HG03095 (cell line): ENCODE data around the gene EXOSC2.
A peak's percentile ranks its signal among the peaks of the same experiment; 100 is the strongest.

Experiments used
- ATAC-seq: cut with Tn5 transposase; IDR thresholded peaks from one replicate; pipeline ENCODE4 v1.9.1; 2021; ENCODE audit warnings: moderate library complexity; ENCODE audit not compliant: unreplicated experiment

Gene EXOSC2

DNA sequence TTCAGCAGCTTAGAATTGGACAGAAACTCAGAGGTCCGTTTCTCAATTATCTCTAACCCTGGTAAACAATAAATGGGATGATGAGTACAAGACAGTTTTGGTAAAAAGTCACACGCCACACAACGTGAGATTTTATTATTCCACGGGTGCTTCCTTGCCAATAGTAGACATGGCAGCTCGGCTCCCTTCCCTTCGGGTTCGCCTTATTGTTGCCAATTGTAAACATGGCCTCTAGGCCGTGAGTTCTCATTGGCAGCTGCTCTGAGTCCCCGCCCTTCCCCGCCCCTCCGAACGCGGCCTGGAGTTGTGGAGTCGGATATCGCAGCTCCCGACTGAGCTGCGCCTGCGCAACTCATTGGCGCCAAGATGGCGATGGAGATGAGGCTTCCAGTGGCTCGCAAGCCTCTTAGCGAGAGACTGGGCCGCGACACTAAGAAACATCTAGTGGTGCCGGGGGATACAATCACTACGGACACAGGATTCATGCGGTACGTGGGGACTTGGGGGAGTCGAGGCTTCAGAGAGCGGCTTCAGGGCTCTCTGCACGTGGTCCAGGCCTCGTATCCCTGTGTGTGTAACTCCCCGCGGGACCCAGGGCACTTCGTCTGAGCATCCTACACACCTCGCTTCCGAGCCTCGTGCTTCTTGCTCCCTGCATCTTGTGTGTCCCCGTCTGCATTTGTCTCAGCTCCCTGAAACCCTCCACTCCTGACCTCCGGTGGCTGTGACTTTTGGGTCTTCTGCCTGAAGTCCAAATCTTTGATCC is at the start of gene EXOSC2:
EXOSC2 (plus strand) TSS at position 355 of the 766 bp plus-strand sequence; CDS start at position 367, 12 bp downstream.
- peak; percentile 89 for ATAC-seq

DNA sequence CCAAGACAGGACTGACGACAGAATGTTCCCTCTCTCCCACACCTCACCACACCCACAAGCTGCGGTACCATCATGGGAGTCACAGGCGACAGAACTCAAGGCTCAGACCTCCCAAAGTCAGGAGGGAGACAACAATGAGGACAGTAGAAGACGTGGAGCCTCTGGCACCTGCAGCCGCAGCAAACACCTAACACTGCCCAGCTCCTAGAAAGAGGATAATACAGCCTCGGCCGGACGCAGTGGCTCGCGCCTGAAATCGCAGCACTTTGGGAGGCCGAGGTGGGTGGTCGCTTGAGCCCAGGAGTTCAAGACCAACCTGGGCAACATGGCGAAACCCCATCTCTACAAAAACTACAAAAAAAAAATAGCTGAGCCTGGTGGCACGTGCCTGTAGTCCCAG is 42.4 kb upstream of the EXOSC2 start:
- ATAC-seq: no peak

- no peak for ATAC-seq
Observed at GRCh38 chr9:130651752-130652151, 41.8 kb upstream of the EXOSC2 start.

DNA sequence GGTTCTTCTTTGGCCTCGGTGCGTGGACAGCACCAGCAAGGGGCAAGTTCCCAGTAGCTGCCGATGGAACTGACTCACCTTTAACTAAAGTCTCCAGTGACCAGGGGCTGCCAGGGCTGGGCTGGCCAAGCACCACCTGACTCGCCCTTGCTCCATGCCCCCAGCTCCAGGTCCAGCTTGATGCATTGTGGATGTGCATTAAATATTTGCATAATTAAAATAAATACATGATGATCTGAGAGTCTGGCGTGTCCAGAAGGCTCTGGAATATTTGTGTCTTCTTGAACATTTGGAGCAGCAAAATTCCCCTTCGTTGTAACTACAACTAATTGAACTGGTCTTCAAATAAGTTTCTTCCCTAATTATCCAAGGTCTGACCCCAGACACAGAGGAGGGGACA is 38.7 kb upstream of the EXOSC2 start:
- ATAC-seq: no peak

DNA sequence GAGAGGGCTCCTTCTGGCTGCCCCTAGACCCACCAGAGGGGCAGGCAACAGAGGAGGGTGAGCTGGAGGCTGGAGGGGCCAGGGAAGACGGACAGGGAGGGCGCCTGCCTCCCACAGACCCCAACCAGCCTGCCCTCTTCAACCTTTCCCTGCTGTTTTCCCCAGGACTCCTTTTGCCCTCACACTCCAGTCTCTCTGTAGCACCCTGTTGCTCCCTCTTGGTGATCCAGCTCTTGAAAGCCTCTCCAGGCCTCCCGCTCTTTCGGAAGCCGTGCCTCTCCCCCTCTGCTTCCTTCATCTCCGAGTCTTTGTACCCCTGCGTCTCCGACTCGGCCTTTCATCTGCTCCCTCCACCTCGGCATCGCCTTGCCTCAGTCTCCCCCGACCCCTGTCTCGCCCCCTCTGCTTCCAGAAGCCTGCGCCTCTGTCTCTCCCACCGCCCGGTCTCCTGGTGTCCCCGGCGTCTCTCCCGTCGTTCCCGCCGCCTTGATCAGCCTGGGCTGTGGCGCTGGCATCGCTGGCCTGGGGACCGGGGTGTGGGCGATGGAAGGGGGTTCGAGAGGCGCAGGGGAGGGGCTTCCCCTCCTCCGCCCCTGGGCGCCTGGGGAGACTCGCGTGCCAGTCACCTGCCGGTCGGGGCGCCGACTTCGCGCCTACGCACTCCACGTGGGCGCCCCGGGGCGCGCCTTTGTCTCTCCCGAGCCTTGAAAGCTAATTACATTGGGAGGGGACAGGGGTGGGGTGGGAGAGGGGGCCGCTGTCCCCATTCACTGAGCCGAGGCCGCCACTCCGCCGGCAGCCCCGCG is 34.5 kb upstream of the EXOSC2 start:
- ATAC-seq: no peak

GRCh38 chr9:130659699-130660248 is 33.8 kb upstream of the EXOSC2 start:
- no peak for ATAC-seq

DNA sequence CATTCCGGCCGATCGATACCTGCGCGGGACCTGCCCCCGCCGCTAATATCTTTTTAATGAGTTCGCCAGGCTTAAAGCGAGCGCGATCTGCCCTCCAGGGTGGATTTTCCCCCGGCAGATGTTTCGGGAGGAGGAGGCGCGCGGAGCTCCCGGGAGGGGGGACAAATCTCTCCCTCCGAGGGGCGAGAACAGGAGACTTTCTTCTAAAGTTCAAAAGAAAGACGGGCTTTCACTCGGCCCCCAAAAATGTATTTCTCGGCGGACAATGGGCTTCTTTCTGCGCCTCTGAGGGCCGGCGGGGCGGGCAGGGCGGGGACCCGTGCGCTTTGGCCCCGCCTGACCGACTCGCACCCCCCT is 33.3 kb upstream of the EXOSC2 start:
- ATAC-seq: no peak

- no peak for ATAC-seq
Observed at GRCh38 chr9:130660683-130661450, 32.7 kb upstream of the EXOSC2 start.

GRCh38 chr9:130661451-130662098 is 32.0 kb upstream of the EXOSC2 start:
- no peak for ATAC-seq

DNA sequence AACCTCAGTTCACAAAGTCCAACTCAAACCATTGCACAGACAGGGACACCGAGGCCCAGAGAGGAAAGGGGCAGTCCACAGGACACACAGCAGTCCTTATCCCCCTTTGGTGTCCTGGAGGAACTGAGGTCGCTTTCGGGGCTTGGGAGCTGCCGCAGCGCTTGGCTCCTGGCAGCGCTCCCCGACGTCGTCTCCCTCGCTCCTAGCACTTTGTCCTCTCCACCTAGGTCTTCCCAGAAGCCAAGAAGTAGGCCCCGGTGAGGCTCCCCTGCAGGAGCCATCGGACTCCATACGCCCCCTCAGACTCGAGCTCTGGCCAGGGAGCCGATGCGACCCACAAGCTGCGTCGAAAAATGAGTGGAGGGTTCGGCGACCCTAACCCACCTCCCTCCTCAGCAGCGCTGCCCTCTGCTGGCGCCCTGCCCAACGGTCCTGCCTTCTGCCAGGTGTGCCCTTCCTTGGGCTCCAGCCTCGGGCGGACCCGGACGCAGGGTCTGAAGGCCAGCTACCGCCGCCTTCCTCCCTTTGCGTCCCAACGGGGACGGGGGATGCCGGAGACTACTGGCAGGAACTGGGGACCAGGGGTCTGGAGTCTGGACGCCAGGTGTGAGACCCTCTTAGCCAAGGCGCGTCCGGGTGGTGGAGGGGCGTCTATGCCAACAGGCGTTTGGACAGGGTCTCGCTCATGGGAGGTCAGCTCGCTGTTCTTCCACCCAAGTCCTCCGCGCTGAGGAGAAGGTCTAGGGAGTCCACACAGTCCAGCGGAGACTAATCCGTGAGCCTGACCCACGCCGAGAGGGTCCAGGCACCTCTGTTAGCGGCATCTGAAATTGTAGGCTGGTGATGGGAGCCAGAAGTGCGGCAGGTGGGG is 31.2 kb upstream of the EXOSC2 start:
- no peak for ATAC-seq

DNA sequence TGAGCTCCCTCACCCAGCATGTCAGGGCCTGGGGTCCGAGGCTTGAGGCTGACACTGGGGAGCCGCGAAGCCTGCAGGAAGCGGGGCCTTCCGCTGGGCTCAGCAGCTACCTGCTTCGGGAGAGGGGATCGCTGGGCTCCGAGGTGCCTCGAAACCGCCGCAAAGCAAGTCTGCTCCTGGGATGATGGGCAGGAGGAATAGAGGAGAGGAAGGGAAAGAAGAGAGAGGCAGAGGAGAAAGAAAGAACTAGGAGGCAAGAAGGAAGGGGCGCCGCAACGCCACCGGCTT is 30.7 kb upstream of the EXOSC2 start:
- no peak for ATAC-seq

GRCh38 chr9:130663258-130663976 is 30.2 kb upstream of the EXOSC2 start:
- no peak for ATAC-seq

DNA sequence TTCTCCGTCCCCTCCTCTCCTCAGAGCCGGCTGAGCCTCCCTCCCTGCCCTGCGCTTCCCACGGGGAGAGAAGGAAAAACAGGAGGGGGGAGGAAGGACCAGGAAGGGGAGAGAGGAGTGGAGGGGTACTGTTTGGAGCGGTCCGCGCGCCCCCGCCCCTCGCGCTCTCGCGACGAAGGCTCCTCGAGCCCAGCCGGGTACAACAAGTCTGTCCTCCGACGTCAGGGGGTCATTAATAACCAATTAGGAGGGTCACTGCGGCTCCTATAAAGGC is 29.7 kb upstream of the EXOSC2 start:
- no peak for ATAC-seq

DNA sequence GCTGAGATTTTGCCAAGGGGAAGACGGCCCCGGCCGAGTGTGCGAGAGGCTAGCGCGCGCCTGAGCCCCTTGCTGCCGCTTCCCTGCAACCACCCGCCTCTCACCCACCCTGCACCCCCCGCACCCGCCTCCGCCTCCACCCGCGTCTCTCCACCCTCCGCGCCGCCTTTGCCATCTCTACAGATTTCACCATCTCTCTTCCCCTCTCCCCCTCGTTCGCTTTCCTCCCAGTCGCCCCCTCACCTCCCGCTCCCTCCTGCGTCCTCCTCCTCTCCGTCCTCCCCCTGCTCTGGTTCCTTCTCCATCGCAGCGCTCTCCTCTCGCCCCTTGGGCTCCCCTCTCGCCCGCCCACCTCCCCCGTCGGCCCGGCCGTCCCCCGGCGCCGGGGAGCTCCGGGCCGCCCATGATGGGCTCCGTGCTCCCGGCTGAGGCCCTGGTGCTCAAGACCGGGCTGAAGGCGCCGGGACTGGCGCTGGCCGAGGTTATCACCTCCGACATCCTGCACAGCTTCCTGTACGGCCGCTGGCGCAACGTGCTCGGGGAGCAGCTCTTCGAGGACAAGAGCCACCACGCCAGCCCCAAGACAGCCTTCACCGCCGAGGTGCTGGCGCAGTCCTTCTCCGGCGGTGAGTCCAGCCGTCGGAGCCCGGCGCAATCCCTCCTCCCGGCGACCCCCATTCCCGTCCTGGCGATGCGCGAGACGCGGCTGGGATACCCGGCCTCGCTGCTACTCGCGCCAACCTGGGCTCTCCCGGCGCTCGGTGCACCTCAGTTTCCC is 29.1 kb upstream of the EXOSC2 start, which contains the start of gene PRDM12:
PRDM12 (plus strand) TSS at position 344 of the 778 bp plus-strand sequence; CDS start at position 404, 60 bp downstream.
- ATAC-seq: no peak

DNA sequence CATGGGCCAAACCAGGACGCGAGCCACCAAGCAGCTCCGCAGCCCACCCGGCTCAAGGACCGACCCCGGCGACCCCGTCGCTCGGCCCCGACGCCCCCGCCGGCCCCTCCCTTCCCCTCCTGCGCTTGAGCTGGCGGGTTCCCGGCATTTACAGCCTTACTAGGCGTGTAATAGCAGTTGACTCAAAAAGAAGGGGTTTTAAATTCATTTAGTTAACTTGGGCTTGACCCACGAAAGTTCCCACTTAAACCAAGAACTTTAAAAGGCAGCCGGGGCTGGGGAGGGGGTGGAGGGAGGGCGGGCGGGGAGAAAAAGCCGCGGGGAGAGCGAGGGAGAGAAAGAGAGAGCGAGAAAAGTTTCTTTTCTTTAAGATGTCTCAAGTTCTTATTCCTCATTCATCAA is 28.6 kb upstream of the EXOSC2 start:
- no peak for ATAC-seq

- ATAC-seq: no peak
Observed at GRCh38 chr9:130665431-130666392, 27.9 kb upstream of the EXOSC2 start.

DNA sequence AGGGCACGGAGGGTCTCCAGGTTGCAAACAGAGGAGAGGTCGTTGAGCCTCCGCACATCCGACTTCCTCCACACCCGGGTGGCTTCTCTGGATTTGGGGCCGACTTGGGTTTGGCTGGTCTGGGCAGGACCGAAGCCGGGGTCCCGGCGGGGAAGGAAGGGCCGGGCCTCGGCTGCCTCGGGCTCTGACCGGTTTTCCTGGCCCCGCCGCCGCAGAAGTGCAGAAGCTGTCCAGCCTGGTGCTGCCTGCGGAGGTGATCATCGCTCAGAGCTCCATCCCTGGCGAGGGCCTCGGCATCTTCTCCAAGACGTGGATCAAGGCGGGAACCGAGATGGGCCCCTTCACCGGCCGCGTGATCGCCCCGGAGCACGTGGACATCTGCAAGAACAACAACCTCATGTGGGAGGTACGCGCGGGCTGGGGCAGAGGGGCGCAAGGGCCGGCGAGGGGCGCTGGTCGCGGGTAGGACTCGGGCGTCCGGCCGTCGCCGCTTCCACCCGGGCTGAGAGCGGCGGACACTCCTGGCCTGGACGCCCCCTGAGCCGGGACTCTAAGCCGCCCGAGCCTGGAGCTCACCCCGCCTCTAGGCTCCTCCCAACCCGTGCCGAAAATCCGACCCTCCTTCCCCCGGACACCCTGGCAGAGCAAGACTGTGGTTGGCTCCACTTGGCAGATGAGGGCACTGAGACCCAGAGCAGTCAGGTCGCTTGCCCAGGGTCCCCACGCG is 27.0 kb upstream of the EXOSC2 start:
- no peak for ATAC-seq
